SK-N-SH treated with all-trans-retinoic acid at 6 μM for 48 hours (cell line): ENCODE measurements around the gene LHX6.

Experiments used
- ATAC-seq: fragments of 200-7000 bp; cut with Tn5 transposase; 3 replicates; pipeline ENCODE4 v1.9.1; 2020; ENCODE audit warnings: mild to moderate bottlenecking, moderate library complexity
- ARNTL ChIP-seq: fragments of 450-650 bp; formaldehyde crosslinking; IDR thresholded peaks from 2 replicates; pipeline ENCODE4 v1.5.0; 2020; ENCODE audit warnings: low read depth, mild to moderate bottlenecking, moderate library complexity, borderline replicate concordance
- BACH2 ChIP-seq: fragments of 250-450 bp; sonication (Bioruptor Pico); IDR thresholded peaks from 2 replicates; pipeline ENCODE4 v1.9.0; 2021; ENCODE audit warnings: mild to moderate bottlenecking, borderline replicate concordance
- CREB5 ChIP-seq: fragments of 250-450 bp; sonication (Bioruptor Pico); IDR thresholded peaks from 2 replicates; pipeline ENCODE4 v1.5.1; 2020; ENCODE audit warnings: low read depth, mild to moderate bottlenecking, moderate library complexity
- CSDC2 ChIP-seq: fragments of 250-450 bp; sonication (Bioruptor Pico); IDR thresholded peaks from 2 replicates; pipeline ENCODE4 v1.5.0; 2020; ENCODE audit warnings: mild to moderate bottlenecking, moderate library complexity
- ESRRG ChIP-seq: fragments of 250-450 bp; sonication (Bioruptor Pico); IDR thresholded peaks from 2 replicates; pipeline ENCODE4 v1.6.1; 2021; ENCODE audit warnings: mild to moderate bottlenecking
- GLIS3 ChIP-seq: fragments of 250-450 bp; sonication (Bioruptor Pico); IDR thresholded peaks from 2 replicates; pipeline ENCODE4 v1.5.0; 2020; ENCODE audit warnings: mild to moderate bottlenecking, moderate library complexity
- ISL1 ChIP-seq: fragments of 250-450 bp; sonication (Bioruptor Pico); IDR thresholded peaks from 2 replicates; pipeline ENCODE4 v2.1.2; 2022; ENCODE audit warnings: mild to moderate bottlenecking, moderate library complexity
- OSR1 ChIP-seq: fragments of 250-450 bp; sonication (Bioruptor Pico); IDR thresholded peaks from 2 replicates; pipeline ENCODE4 v1.8.0; 2022; ENCODE audit warnings: moderate library complexity, mild to moderate bottlenecking, inconsistent platforms
- PATZ1 ChIP-seq: fragments of 250-450 bp; sonication (Bioruptor Pico); IDR thresholded peaks from 2 replicates; pipeline ENCODE4 v1.8.0; 2020; ENCODE audit warnings: mild to moderate bottlenecking, moderate library complexity, borderline replicate concordance
- POU6F1 ChIP-seq: fragments of 250-450 bp; sonication (Bioruptor Pico); IDR thresholded peaks from 2 replicates; pipeline ENCODE4 v1.8.0; 2021; ENCODE audit warnings: low read depth, mild to moderate bottlenecking, moderate library complexity, borderline replicate concordance
- RARB ChIP-seq: fragments of 250-450 bp; sonication (Bioruptor Pico); IDR thresholded peaks from 2 replicates; pipeline ENCODE4 v1.8.0; 2021; ENCODE audit warnings: mild to moderate bottlenecking, moderate library complexity
- SNAI2 ChIP-seq: fragments of 250-450 bp; sonication (Bioruptor Pico); IDR thresholded peaks from 2 replicates; pipeline ENCODE4 v1.5.0; 2020; ENCODE audit warnings: mild to moderate bottlenecking, moderate library complexity
- TCF4 ChIP-seq: fragments of 250-450 bp; sonication (Bioruptor Pico); IDR thresholded peaks from 2 replicates; pipeline ENCODE4 v1.8.0; 2021; ENCODE audit warnings: mild to moderate bottlenecking, moderate library complexity, borderline replicate concordance
- TOX ChIP-seq: fragments of 250-450 bp; sonication (Bioruptor Pico); IDR thresholded peaks from 2 replicates; pipeline ENCODE4 v1.8.0; 2021; ENCODE audit warnings: mild to moderate bottlenecking, moderate library complexity, borderline replicate concordance
- TSHZ2 ChIP-seq: fragments of 250-450 bp; sonication (Bioruptor Pico); IDR thresholded peaks from 2 replicates; pipeline ENCODE4 v1.5.0; 2020; ENCODE audit warnings: mild to moderate bottlenecking, moderate library complexity
- ZC3H10 ChIP-seq: fragments of 250-450 bp; sonication (Bioruptor Pico); IDR thresholded peaks from 2 replicates; pipeline ENCODE4 v1.5.1; 2021; ENCODE audit warnings: mild to moderate bottlenecking, moderate library complexity
- ZFP3 ChIP-seq: fragments of 250-450 bp; sonication (Bioruptor Pico); IDR thresholded peaks from 2 replicates; pipeline ENCODE4 v1.5.0; 2020; ENCODE audit warnings: mild to moderate bottlenecking, moderate library complexity
- ZFP30 ChIP-seq: fragments of 450-650 bp; formaldehyde crosslinking; IDR thresholded peaks from 2 replicates; pipeline ENCODE4 v1.5.0; 2022; ENCODE audit warnings: mild to moderate bottlenecking, moderate library complexity
- ZNF565 ChIP-seq: fragments of 450-650 bp; formaldehyde crosslinking; conservative IDR thresholded peaks from 2 replicates; pipeline ENCODE4 v1.5.0; 2020; ENCODE audit warnings: low read depth, mild to moderate bottlenecking, moderate library complexity
- ZNF70 ChIP-seq: fragments of 450-650 bp; formaldehyde crosslinking; IDR thresholded peaks from 2 replicates; pipeline ENCODE4 v1.5.0; 2020; ENCODE audit warnings: mild to moderate bottlenecking, moderate library complexity
- ZNF8 ChIP-seq: fragments of 450-650 bp; formaldehyde crosslinking; IDR thresholded peaks from 2 replicates; pipeline ENCODE4 v1.5.0; 2020; ENCODE audit warnings: mild to moderate bottlenecking, moderate library complexity

LHX6 gene

GRCh38 chr9:122173670-122174069 lies 55.1 kb downstream of the LHX6 start:
- ATAC-seq, result no peak
- no peak for TF ChIP-seq ARNTL (CRISPR knock-in tag)
- no peak for TF ChIP-seq GLIS3 (CRISPR knock-in tag)
- TF ChIP-seq CSDC2 (CRISPR knock-in tag), result no peak

GRCh38 chr9:122172131-122172530 lies 56.6 kb downstream of the LHX6 start:
- no peak for TF ChIP-seq OSR1 (CRISPR knock-in tag)
- no peak for TF ChIP-seq ESRRG (CRISPR knock-in tag)
- no peak for TF ChIP-seq ISL1 (CRISPR knock-in tag)
- no peak for TF ChIP-seq ZFP3 (CRISPR knock-in tag)
- TF ChIP-seq SNAI2 (CRISPR knock-in tag), result no peak
- TF ChIP-seq ARNTL (CRISPR knock-in tag), result no peak
- no peak for TF ChIP-seq GLIS3 (CRISPR knock-in tag)
- no peak for TF ChIP-seq ZNF565 (CRISPR knock-in tag)
- no peak for TF ChIP-seq ZNF70 (CRISPR knock-in tag)
- no peak for TF ChIP-seq TCF4 (CRISPR knock-in tag)
- TF ChIP-seq BACH2 (CRISPR knock-in tag), result no peak
- no peak for TF ChIP-seq CREB5 (CRISPR knock-in tag)
- no peak for TF ChIP-seq POU6F1 (CRISPR knock-in tag)
- TF ChIP-seq CSDC2 (CRISPR knock-in tag), result no peak
- TF ChIP-seq PATZ1 (CRISPR knock-in tag), result no peak
- TF ChIP-seq RARB, result no peak
- ATAC-seq, result no peak

- no peak for TF ChIP-seq ESRRG (CRISPR knock-in tag)
- TF ChIP-seq TCF4 (CRISPR knock-in tag), result no peak
- no peak for TF ChIP-seq ZNF8
- TF ChIP-seq ZFP3 (CRISPR knock-in tag), result no peak
- no peak for TF ChIP-seq PATZ1 (CRISPR knock-in tag)
- TF ChIP-seq SNAI2 (CRISPR knock-in tag), result no peak
- no peak for TF ChIP-seq OSR1 (CRISPR knock-in tag)
- no peak for TF ChIP-seq BACH2 (CRISPR knock-in tag)
- no peak for TF ChIP-seq ZFP30 (CRISPR knock-in tag)
- no peak for TF ChIP-seq RARB
- no peak for TF ChIP-seq POU6F1 (CRISPR knock-in tag)
- TF ChIP-seq ZNF565 (CRISPR knock-in tag), result no peak
- no peak for TF ChIP-seq TOX (CRISPR knock-in tag)
- no peak for ATAC-seq
These were observed 60.4 kb downstream of the LHX6 start for GRCh38 chr9:122168356-122168755.

- no peak for TF ChIP-seq CSDC2 (CRISPR knock-in tag)
- TF ChIP-seq POU6F1 (CRISPR knock-in tag), result no peak
- no peak for TF ChIP-seq TSHZ2 (CRISPR knock-in tag)
- no peak for TF ChIP-seq OSR1 (CRISPR knock-in tag)
- no peak for TF ChIP-seq BACH2 (CRISPR knock-in tag)
- no peak for TF ChIP-seq ZNF8
- TF ChIP-seq ZC3H10 (CRISPR knock-in tag), result no peak
- no peak for TF ChIP-seq SNAI2 (CRISPR knock-in tag)
- ATAC-seq, result no peak
These were observed 64.5 kb downstream of the LHX6 start for GRCh38 chr9:122164286-122164685.
